ENCODE measurements around the gene PLCH1. TPM values are rescaled to one million over a fixed set of nuclear protein-coding genes. Genes with fewer than 3 reads are reported as not detected.

Gene PLCH1
- total and polyA plus RNA-seq, 2 experiments from 2014 or later = 8.1 to 25.3 TPM

GRCh38 chr3:155585384-155585783 is 159.5 kb downstream of the PLCH1 start:
- ATAC-seq = peak; percentile 73
- Histone ChIP-seq H3K4me1 (ENCODE audit: insufficient read depth) (no peaks in the 10 kb centered on the region), H3K4me3 (no peak overlapping the region), H3K79me2 (replicated peaks; ENCODE audit: insufficient read depth) (no peaks in the 10 kb centered on the region), H4K20me1 (replicated peaks; ENCODE audit: insufficient read depth) (no peaks in the 10 kb centered on the region), H2AFZ (no peak overlapping the region), H3K9me2 (ENCODE audit: insufficient read depth) (no peaks in the 10 kb centered on the region), H3K36me3 (ENCODE audit: insufficient read depth) (no peaks in the 10 kb centered on the region), H3F3A (replicated peaks; ENCODE audit: low read depth) (no peaks in the 10 kb centered on the region), H3K27ac (ENCODE audit: low read depth) (peak overlapping the region; percentile 33; the same call in 1 of the 2 replicates), H3K4me2 (no peak overlapping the region), H3K27me3 (ENCODE audit: insufficient read depth) (no peaks in the 10 kb centered on the region)
- H3K27ac Mint-ChIP-seq = 0 out of 2 replicates have a peak overlapping the region, but pooled peaks have one; percentile 8
- no peak overlapping the region for H3K4me3 Mint-ChIP-seq
- TF ChIP-seq STAT1 (IDR thresholded peaks at IDR 0.05; ENCODE audit: unreplicated experiment) = no peak
- no peak for TF ChIP-seq ZNF462 (CRISPR knock-in tag; IDR thresholded peaks at IDR 0.05)
- no peak for TF ChIP-seq REST (IDR thresholded peaks at IDR 0.05; ENCODE audit: unreplicated experiment)
- no peak for TF ChIP-seq CTCF (conservative IDR thresholded peaks at IDR 0.05; ENCODE audit: low read depth in 2 of 2)
- TF ChIP-seq NANOG (IDR thresholded peaks at IDR 0.05; ENCODE audit: borderline replicate concordance) = no peak
- no peak for TF ChIP-seq EZH2phosphoT487 (IDR thresholded peaks at IDR 0.05; ENCODE audit: unreplicated experiment)
- TF ChIP-seq POLR2AphosphoS5 (IDR thresholded peaks at IDR 0.05; ENCODE audit: low read depth) = no peak
- no peak for TF ChIP-seq ZNF114 (CRISPR knock-in tag; IDR thresholded peaks at IDR 0.05)
- no peak for TF ChIP-seq ETS1 (IDR thresholded peaks at IDR 0.05)
- TF ChIP-seq EZH2 (IDR thresholded peaks at IDR 0.05; ENCODE audit: low read depth, unreplicated experiment) = no peak
- TF ChIP-seq CREB1 (CRISPR knock-in tag; IDR thresholded peaks at IDR 0.05; ENCODE audit: low read depth) = no peak
- no peak for TF ChIP-seq ZNF331 (CRISPR knock-in tag; IDR thresholded peaks at IDR 0.05; ENCODE audit: low read depth)
- TF ChIP-seq JUNB (IDR thresholded peaks at IDR 0.05; ENCODE audit: unreplicated experiment) = no peak
- H3K4me1 Mint-ChIP-seq = peaks cover 19% of the 10 kb centered on the region
- peak; percentile 66 for DNase-seq (ENCODE audit: low spot score)
- no peaks in the 10 kb centered on the region for H3K27me3 Mint-ChIP-seq (ENCODE audit: insufficient read depth, low read depth, poor library complexity)
- H3K9me3 Mint-ChIP-seq = no peaks in the 10 kb centered on the region
- no peaks in the 10 kb centered on the region for H3K36me3 Mint-ChIP-seq (ENCODE audit: low read depth)
